ENCODE results near the gene ANKS4B. TPM values are rescaled to one million over a fixed set of nuclear protein-coding genes. Genes with fewer than 3 reads are reported as not detected.

ANKS4B gene
- total RNA-seq, 1 experiment from 2014 or later: 0.09 TPM

- Mint-ChIP-seq H3K36me3 (ENCODE audit: insufficient read depth in 1 of 3, low read depth in 3 of 3) (no peaks in the 10 kb centered on the region), H3K27me3 (ENCODE audit: low read depth) (peaks cover 3% of the 10 kb centered on the region), H3K4me1 (no peaks in the 10 kb centered on the region), H3K9me3 (no peaks in the 10 kb centered on the region), H3K27ac (no peak overlapping the region), H3K4me3 (no peak overlapping the region)
- no peak overlapping the region for H3K9ac ChIP-seq (ENCODE audit: extremely low read depth, insufficient read length, low read length)
- H4K8ac ChIP-seq (replicated peaks; ENCODE audit: insufficient read length, low read depth, low read length): no peak overlapping the region
- H3K79me2 ChIP-seq (ENCODE audit: insufficient read depth, low read length): no peaks in the 10 kb centered on the region
- H2AFZ ChIP-seq (ENCODE audit: low read length): no peak overlapping the region
- H2BK120ac ChIP-seq (ENCODE audit: low read depth, low read length, poor library complexity, severe bottlenecking): no peak overlapping the region
- H3K27ac ChIP-seq (ENCODE audit: insufficient read length, low read depth, low read length): no peak overlapping the region
- no peak for TF ChIP-seq CTCF (conservative IDR thresholded peaks at IDR 0.05)
- no peak overlapping the region for H3T11ph ChIP-seq (ENCODE audit: low read length)
- H4K91ac ChIP-seq (ENCODE audit: insufficient read length, low read depth, low read length): no peak overlapping the region
- H4K5ac ChIP-seq (ENCODE audit: insufficient read length, low read depth, low read length): no peak overlapping the region
- no peak overlapping the region for H2BK12ac ChIP-seq (ENCODE audit: insufficient read length, low read depth, low read length)
- H3K9me3 ChIP-seq (ENCODE audit: control insufficient read depth, low read depth, low read length): no peaks in the 10 kb centered on the region
- H2BK20ac ChIP-seq (ENCODE audit: low read depth, low read length, poor library complexity, severe bottlenecking): no peak overlapping the region
- no peak for DNase-seq
- no peak overlapping the region for H3K18ac ChIP-seq (ENCODE audit: insufficient read length, low read depth, low read length)
- no peaks in the 10 kb centered on the region for H3K4me1 ChIP-seq (ENCODE audit: insufficient read depth, low read length)
- H4K20me1 ChIP-seq (ENCODE audit: control insufficient read depth, insufficient read depth, insufficient read length): no peaks in the 10 kb centered on the region
- H3K27me3 ChIP-seq (ENCODE audit: insufficient read depth, low read length): no peaks in the 10 kb centered on the region
- no peaks in the 10 kb centered on the region for H3K23me2 ChIP-seq (ENCODE audit: insufficient read length, low read depth, low read length, poor library complexity, severe bottlenecking)
- WGBS (ENCODE audit: extremely low coverage, insufficient read length, low lambda C conversion rate): no CpG with 5 or more reads among the region's 5 CpGs
- no peak overlapping the region for H3K56ac ChIP-seq (ENCODE audit: insufficient read length, low read depth, low read length)
- no peak overlapping the region for H3K4ac ChIP-seq (ENCODE audit: low read depth, low read length)
- no peak overlapping the region for H2BK5ac ChIP-seq (ENCODE audit: insufficient read length, low read length)
- no peaks in the 10 kb centered on the region for H3K79me1 ChIP-seq (ENCODE audit: insufficient read depth, low read depth, low read length, poor library complexity, severe bottlenecking)
- no peak overlapping the region for H2BK15ac ChIP-seq (ENCODE audit: low read depth, low read length)
- no peak overlapping the region for H2AK5ac ChIP-seq (ENCODE audit: insufficient read length, low read length)
- H3K4me2 ChIP-seq (ENCODE audit: insufficient read depth, insufficient read length, low read length): no peak overlapping the region
- no peak overlapping the region for H3K23ac ChIP-seq (ENCODE audit: insufficient read length, low read depth, low read length)
- no peak overlapping the region for H3K14ac ChIP-seq (ENCODE audit: insufficient read depth, low read length)
Observed at GRCh38 chr16:21236831-21237230, 3.3 kb downstream of the ANKS4B start.
